Ascending aorta (tissue), 2 donors: Measurements from ENCODE around the gene RORC. TPM values are rescaled to one million over a fixed set of nuclear protein-coding genes. Genes with fewer than 3 reads are reported as not detected.

Source experiments
- DNase-seq, 2 donors: peaks; one replicate each; pipeline ENCODE4 v3.0.0-alpha.2; 2019; ENCODE audit warnings: low spot score in 2 of 2
- H3K27ac ChIP-seq, 2 donors: fragments of 200-600 bp; sonication (generic); one replicate each; pipeline ENCODE4 v1.5.1; 2016 to 2017; ENCODE audit warnings: mild to moderate bottlenecking in 1 of 2
- H3K27me3 ChIP-seq: fragments of 200-600 bp; sonication (generic); one replicate; pipeline ENCODE4 v1.5.1; 2017
- H3K36me3 ChIP-seq, 2 donors: fragments of 200-600 bp; sonication (generic); one replicate each; pipeline ENCODE4 v1.5.1; 2016
- H3K4me1 ChIP-seq, 2 donors: fragments of 200-600 bp; sonication (generic); one replicate each; pipeline ENCODE4 v1.5.1; 2016 to 2017; ENCODE audit warnings: mild to moderate bottlenecking in 1 of 2
- H3K4me3 ChIP-seq, 2 donors: fragments of 200-600 bp; sonication (generic); one replicate each; pipeline ENCODE4 v1.5.1; 2016 to 2017; ENCODE audit warnings: mild to moderate bottlenecking in 1 of 2
- H3K9me3 ChIP-seq, 2 donors: fragments of 200-600 bp; sonication (generic); one replicate each; pipeline ENCODE4 v1.5.1; 2016
- intact Hi-C: fragments of 100-400 bp; cut with DNase I; formaldehyde crosslinking; loops from one replicate; pipeline ENCODE4 v1.15.1; 2023
- total RNA-seq: library from RNA; depleted of rRNA; stranded (reverse); fragments of >200 nt; gene quantifications from one replicate; pipeline ENCODE4 v1.1.0, GENCODE V29; 2016
- TF ChIP-seq, protein P1 (sequence below), 3 experiments: fragments of 200-600 bp in 2 of 3; fragments of 450-650 bp in 1 of 3; sonication (generic) in 2 of 3; IDR thresholded peaks; one replicate each; pipeline ENCODE4 v1.5.1; 2016 to 2019; ENCODE audit warnings: antibody characterized with exemption in 3 of 3, mild to moderate bottlenecking in 1 of 3, moderate library complexity in 1 of 3

The RORC gene
- total RNA-seq, 1 donor from 2014 or later, result not detected

- Histone ChIP-seq H3K27ac (no peak overlapping the region), H3K36me3 (no peaks in the 10 kb centered on the region), H3K4me3 (no peak overlapping the region), H3K27me3 (no peaks in the 10 kb centered on the region), H3K4me1 (no peaks in the 10 kb centered on the region), H3K9me3 (no peaks in the 10 kb centered on the region)
- peak in 1 of 2 donors; percentile 35 for DNase-seq
- intact Hi-C loops, result no loop called here
- TF ChIP-seq, protein P1, sequence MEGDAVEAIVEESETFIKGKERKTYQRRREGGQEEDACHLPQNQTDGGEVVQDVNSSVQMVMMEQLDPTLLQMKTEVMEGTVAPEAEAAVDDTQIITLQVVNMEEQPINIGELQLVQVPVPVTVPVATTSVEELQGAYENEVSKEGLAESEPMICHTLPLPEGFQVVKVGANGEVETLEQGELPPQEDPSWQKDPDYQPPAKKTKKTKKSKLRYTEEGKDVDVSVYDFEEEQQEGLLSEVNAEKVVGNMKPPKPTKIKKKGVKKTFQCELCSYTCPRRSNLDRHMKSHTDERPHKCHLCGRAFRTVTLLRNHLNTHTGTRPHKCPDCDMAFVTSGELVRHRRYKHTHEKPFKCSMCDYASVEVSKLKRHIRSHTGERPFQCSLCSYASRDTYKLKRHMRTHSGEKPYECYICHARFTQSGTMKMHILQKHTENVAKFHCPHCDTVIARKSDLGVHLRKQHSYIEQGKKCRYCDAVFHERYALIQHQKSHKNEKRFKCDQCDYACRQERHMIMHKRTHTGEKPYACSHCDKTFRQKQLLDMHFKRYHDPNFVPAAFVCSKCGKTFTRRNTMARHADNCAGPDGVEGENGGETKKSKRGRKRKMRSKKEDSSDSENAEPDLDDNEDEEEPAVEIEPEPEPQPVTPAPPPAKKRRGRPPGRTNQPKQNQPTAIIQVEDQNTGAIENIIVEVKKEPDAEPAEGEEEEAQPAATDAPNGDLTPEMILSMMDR (IDR thresholded peaks at IDR 0.05), result no peak
Measured at GRCh38 chr1:151803164-151803563, 28.4 kb downstream of the RORC start.

- intact Hi-C loops, result no loop called here
- H3K4me3 ChIP-seq, result no peak overlapping the region
Measured at GRCh38 chr1:151802372-151802771, 29.2 kb downstream of the RORC start.

GRCh38 chr1:151801846-151802245 lies 29.8 kb downstream of the RORC start:
- no peaks in the 10 kb centered on the region for H3K36me3 ChIP-seq
- TF ChIP-seq, protein P1 (IDR thresholded peaks at IDR 0.05), result no peak
- no peak overlapping the region for H3K27ac ChIP-seq
- no peaks in the 10 kb centered on the region for H3K4me1 ChIP-seq
- peak in 1 of 2 donors; percentile 47 for DNase-seq
- H3K27me3 ChIP-seq, result no peaks in the 10 kb centered on the region
- H3K4me3 ChIP-seq, result no peak overlapping the region
- intact Hi-C loops, result no loop called here
- H3K9me3 ChIP-seq, result no peaks in the 10 kb centered on the region

More at GRCh38 chr1:151802372-151802771, 29.2 kb downstream of the RORC start:
- Histone ChIP-seq H3K4me1 (no peaks in the 10 kb centered on the region), H3K27ac (no peak overlapping the region), H3K9me3 (no peaks in the 10 kb centered on the region), H3K36me3 (no peaks in the 10 kb centered on the region), H3K27me3 (no peaks in the 10 kb centered on the region)
- peak in 1 of 2 donors; percentile 50 for DNase-seq
- TF ChIP-seq, protein P1 (IDR thresholded peaks at IDR 0.05), result no peak

DNA sequence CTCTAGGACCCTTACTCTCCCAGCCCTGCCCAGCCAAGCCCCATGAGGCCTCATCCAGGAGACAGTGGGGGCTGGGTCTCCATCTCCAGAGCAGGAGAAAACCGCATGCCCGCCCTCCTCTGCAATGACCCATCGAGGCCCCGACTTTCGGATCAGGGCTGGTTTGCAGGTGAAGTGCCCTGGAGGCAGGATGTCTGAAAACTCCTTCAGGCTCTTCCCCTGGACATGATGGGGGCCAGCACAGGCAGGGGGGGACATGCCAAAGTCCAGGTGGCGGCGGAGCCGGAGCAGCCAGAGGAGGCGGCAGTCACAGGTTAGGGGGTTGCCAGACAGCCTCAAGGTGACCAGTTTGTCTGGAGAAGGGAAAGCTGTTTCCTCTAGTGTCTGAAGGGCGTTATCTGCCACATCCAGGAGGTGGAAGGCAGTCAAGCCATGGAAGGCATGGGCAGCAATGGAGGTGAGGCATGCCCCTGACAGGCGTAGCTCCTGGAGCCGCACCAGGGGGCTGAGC lies 30.2 kb downstream of the RORC start:
- Histone ChIP-seq H3K27me3 (no peaks in the 10 kb centered on the region), H3K36me3 (no peaks in the 10 kb centered on the region), H3K4me3 (no peak overlapping the region), H3K27ac (no peak overlapping the region), H3K9me3 (no peaks in the 10 kb centered on the region), H3K4me1 (no peaks in the 10 kb centered on the region)
- DNase-seq, result peak in 1 of 2 donors; percentile 37
- intact Hi-C loops, result no loop called here
- TF ChIP-seq, protein P1 (IDR thresholded peaks at IDR 0.05), result no peak

- peak in 1 of 2 donors; percentile 60 for DNase-seq
- no peak overlapping the region for H3K4me3 ChIP-seq
- intact Hi-C loops, result no loop called here
- H3K4me1 ChIP-seq, result no peaks in the 10 kb centered on the region
- no peak overlapping the region for H3K27ac ChIP-seq
- TF ChIP-seq, protein P1 (IDR thresholded peaks at IDR 0.05), result no peak
- H3K27me3 ChIP-seq, result no peaks in the 10 kb centered on the region
- no peaks in the 10 kb centered on the region for H3K36me3 ChIP-seq
- no peaks in the 10 kb centered on the region for H3K9me3 ChIP-seq
Measured at GRCh38 chr1:151800830-151801229, 30.8 kb downstream of the RORC start.
